ENCODE data around the gene C1orf21.

Gene C1orf21

GRCh38 chr1:184559117-184559713, 172.4 kb downstream of the C1orf21 start:
- in situ Hi-C loops (cut with HindIII; ENCODE audit: low sequenced_read_pairs), result no loop called here
- TF ChIP-seq CTCF (IDR thresholded peaks at IDR 0.05; ENCODE audit: low read depth, low read length), result no peak
- no peak for DNase-seq (ENCODE audit: low read depth, low spot score)
- H3K4me3 ChIP-seq (ENCODE audit: low read depth, low read length), result no peak overlapping the region

- in situ Hi-C loops (cut with HindIII; ENCODE audit: low sequenced_read_pairs), result no loop called here
- H3K4me3 ChIP-seq (ENCODE audit: low read depth, low read length), result no peak overlapping the region
- no peak for DNase-seq (ENCODE audit: low read depth, low spot score)
- TF ChIP-seq CTCF (IDR thresholded peaks at IDR 0.05; ENCODE audit: low read depth, low read length), result no peak
These were observed 176.0 kb downstream of the C1orf21 start for GRCh38 chr1:184562806-184563205.

- in situ Hi-C loops (cut with HindIII; ENCODE audit: low sequenced_read_pairs), result no loop called here
- DNase-seq (ENCODE audit: low read depth, low spot score), result peak; percentile 47
- TF ChIP-seq CTCF (IDR thresholded peaks at IDR 0.05; ENCODE audit: low read depth, low read length), result peak; percentile 54
- H3K4me3 ChIP-seq (ENCODE audit: low read depth, low read length), result no peak overlapping the region
These were observed 176.5 kb downstream of the C1orf21 start for GRCh38 chr1:184563308-184563707.

- in situ Hi-C loops (cut with HindIII; ENCODE audit: low sequenced_read_pairs), result no loop called here
- no peak for DNase-seq (ENCODE audit: low read depth, low spot score)
- TF ChIP-seq CTCF (IDR thresholded peaks at IDR 0.05; ENCODE audit: low read depth, low read length), result no peak
- H3K4me3 ChIP-seq (ENCODE audit: low read depth, low read length), result no peak overlapping the region
These were observed 180.2 kb downstream of the C1orf21 start for GRCh38 chr1:184567009-184567408.

- in situ Hi-C loops (cut with HindIII; ENCODE audit: low sequenced_read_pairs), result no loop called here
- DNase-seq (ENCODE audit: low read depth, low spot score), result peak; percentile 45
- no peak overlapping the region for H3K4me3 ChIP-seq (ENCODE audit: low read depth, low read length)
- TF ChIP-seq CTCF (IDR thresholded peaks at IDR 0.05; ENCODE audit: low read depth, low read length), result no peak
These were observed 180.8 kb downstream of the C1orf21 start for GRCh38 chr1:184567637-184568036.

GRCh38 chr1:184568148-184568547, 181.3 kb downstream of the C1orf21 start:
- in situ Hi-C loops (cut with HindIII; ENCODE audit: low sequenced_read_pairs), result no loop called here
- DNase-seq (ENCODE audit: low read depth, low spot score), result no peak
- no peak overlapping the region for H3K4me3 ChIP-seq (ENCODE audit: low read depth, low read length)
- no peak for TF ChIP-seq CTCF (IDR thresholded peaks at IDR 0.05; ENCODE audit: low read depth, low read length)

GRCh38 chr1:184569106-184569505, 182.3 kb downstream of the C1orf21 start:
- in situ Hi-C loops (cut with HindIII; ENCODE audit: low sequenced_read_pairs), result no loop called here
- no peak for DNase-seq (ENCODE audit: low read depth, low spot score)
- no peak overlapping the region for H3K4me3 ChIP-seq (ENCODE audit: low read depth, low read length)
- TF ChIP-seq CTCF (IDR thresholded peaks at IDR 0.05; ENCODE audit: low read depth, low read length), result no peak

Measured in astrocyte of the spinal cord (primary cell).